OCI-LY3 (cell line): Measurements from ENCODE around the gene LARGE2.

Experiments used
- EZH2phosphoT487 ChIP-seq: fragments of 200-600 bp; shearing (Covaris generic); IDR thresholded peaks from 2 replicates; pipeline ENCODE4 v1.6.1; 2018; ENCODE audit warnings: antibody characterized with exemption, mixed run types, low read depth
- TF ChIP-seq, protein P1 (sequence below): fragments of 200-600, 300-600 bp; sonication (generic); IDR thresholded peaks from 2 replicates; pipeline ENCODE4 v1.5.1; 2014; ENCODE audit warnings: antibody characterized with exemption, low read length, low read depth

GRCh38 chr11:45913514-45913913 lies 8.9 kb upstream of the LARGE2 start:
- TF ChIP-seq, protein P1, sequence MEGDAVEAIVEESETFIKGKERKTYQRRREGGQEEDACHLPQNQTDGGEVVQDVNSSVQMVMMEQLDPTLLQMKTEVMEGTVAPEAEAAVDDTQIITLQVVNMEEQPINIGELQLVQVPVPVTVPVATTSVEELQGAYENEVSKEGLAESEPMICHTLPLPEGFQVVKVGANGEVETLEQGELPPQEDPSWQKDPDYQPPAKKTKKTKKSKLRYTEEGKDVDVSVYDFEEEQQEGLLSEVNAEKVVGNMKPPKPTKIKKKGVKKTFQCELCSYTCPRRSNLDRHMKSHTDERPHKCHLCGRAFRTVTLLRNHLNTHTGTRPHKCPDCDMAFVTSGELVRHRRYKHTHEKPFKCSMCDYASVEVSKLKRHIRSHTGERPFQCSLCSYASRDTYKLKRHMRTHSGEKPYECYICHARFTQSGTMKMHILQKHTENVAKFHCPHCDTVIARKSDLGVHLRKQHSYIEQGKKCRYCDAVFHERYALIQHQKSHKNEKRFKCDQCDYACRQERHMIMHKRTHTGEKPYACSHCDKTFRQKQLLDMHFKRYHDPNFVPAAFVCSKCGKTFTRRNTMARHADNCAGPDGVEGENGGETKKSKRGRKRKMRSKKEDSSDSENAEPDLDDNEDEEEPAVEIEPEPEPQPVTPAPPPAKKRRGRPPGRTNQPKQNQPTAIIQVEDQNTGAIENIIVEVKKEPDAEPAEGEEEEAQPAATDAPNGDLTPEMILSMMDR, result no peak
- TF ChIP-seq EZH2phosphoT487, result no peak
